COLO829 (cell line): ENCODE data around the gene OR13J1.
"Not testable (repeated sequence)": the region's sequence is repeated elsewhere in the genome, so short reads cannot be mapped to it uniquely, and the experiment has no call there.

ENCODE experiments used
- DNase-seq: peaks from one replicate; pipeline ENCODE4 v3.0.0; 2012; ENCODE audit warnings: low spot score

OR13J1 gene

GRCh38 chr9:35905051-35905781 is 35.0 kb upstream of the OR13J1 start:
- DNase-seq: no peak

GRCh38 chr9:35904338-35904737 is 34.1 kb upstream of the OR13J1 start:
- DNase-seq: no peak

GRCh38 chr9:35903049-35903448 is 32.8 kb upstream of the OR13J1 start:
- peak; percentile 76 for DNase-seq

- no peak for DNase-seq
These were observed 28.8 kb upstream of the OR13J1 start for GRCh38 chr9:35899021-35899420.

GRCh38 chr9:35898337-35898736 is 28.1 kb upstream of the OR13J1 start:
- DNase-seq: no peak

- DNase-seq: not testable (repeated sequence)
These were observed 27.3 kb upstream of the OR13J1 start for GRCh38 chr9:35897376-35898099.

GRCh38 chr9:35896570-35896969 is 26.4 kb upstream of the OR13J1 start:
- no peak for DNase-seq

- DNase-seq: no peak
These were observed 21.9 kb upstream of the OR13J1 start for GRCh38 chr9:35892051-35892450.

GRCh38 chr9:35891646-35892045 is 21.4 kb upstream of the OR13J1 start:
- no peak for DNase-seq

GRCh38 chr9:35884908-35885307 is 14.7 kb upstream of the OR13J1 start:
- DNase-seq: not testable (repeated sequence)

GRCh38 chr9:35882996-35883395 is 12.8 kb upstream of the OR13J1 start:
- DNase-seq: no peak

- DNase-seq: peak; percentile 90
These were observed 12.2 kb upstream of the OR13J1 start for GRCh38 chr9:35882263-35882848.

- no peak for DNase-seq
These were observed 2.3 kb upstream of the OR13J1 start for GRCh38 chr9:35872505-35872904.

- DNase-seq: no peak
These were observed 1.3 kb upstream of the OR13J1 start for GRCh38 chr9:35871545-35871944.

GRCh38 chr9:35869621-35870216 is 482 bp downstream of the OR13J1 start:
- DNase-seq: no peak

GRCh38 chr9:35868933-35869332 is 1.3 kb downstream of the OR13J1 start:
- DNase-seq: no peak

GRCh38 chr9:35867538-35867937 is 2.7 kb downstream of the OR13J1 start:
- DNase-seq: no peak

GRCh38 chr9:35864695-35865255 is 5.4 kb downstream of the OR13J1 start:
- DNase-seq: no peak

GRCh38 chr9:35863583-35863982 is 6.6 kb downstream of the OR13J1 start:
- DNase-seq: no peak

- DNase-seq: no peak
These were observed 7.9 kb downstream of the OR13J1 start for GRCh38 chr9:35862328-35862727.

GRCh38 chr9:35861161-35861897 is 8.9 kb downstream of the OR13J1 start:
- DNase-seq: no peak

- DNase-seq: no peak
These were observed 10.2 kb downstream of the OR13J1 start for GRCh38 chr9:35859990-35860339.
